Naive thymus-derived CD4-positive, alpha-beta T cell (primary cell): Measurements from ENCODE around the gene NRF1. TPM values are rescaled to one million over a fixed set of nuclear protein-coding genes. Genes with fewer than 3 reads are reported as not detected.

Experiments used
- ATAC-seq: fragments of 150-1000 bp; cut with Tn5 transposase; 2 replicates; pipeline ENCODE4 v1.10.0; 2021; ENCODE audit warnings: mild to moderate bottlenecking, moderate library complexity
- CTCF ChIA-PET: fragments of 350-600 bp; sonication (Branson Sonifier 250); formaldehyde crosslinking; loops from one replicate; lab custom pipeline; 2021; ENCODE audit warnings: antibody characterized with exemption; lab: Charles Lee
- POLR2A ChIA-PET: fragments of 350-600 bp; sonication (Branson Sonifier 250); formaldehyde crosslinking; loops from one replicate; lab custom pipeline; 2021; ENCODE audit warnings: antibody characterized with exemption, inconsistent platforms; lab: Charles Lee
- DNase-seq, 9 donors: peaks; one replicate each; pipeline versions ENCODE4 v3.0.0 to v3.0.0-alpha.2; 2020 to 2022; ENCODE audit warnings: mixed read lengths in 1 of 9
- H3K27ac ChIP-seq: one replicate; pipeline ENCODE4 v1.7.0; 2013; ENCODE audit warnings: mild to moderate bottlenecking, low read depth, low read length, moderate library complexity
- H3K27me3 ChIP-seq, 2 donors: one replicate each; pipeline ENCODE4 v1.7.0; 2013; ENCODE audit warnings: low read length in 2 of 2, mild to moderate bottlenecking in 2 of 2, moderate library complexity in 2 of 2; ENCODE audit not compliant: control insufficient read depth in 2 of 2, insufficient read depth in 2 of 2
- H3K36me3 ChIP-seq, 3 experiments: 1 replicate in 2 of 3; 2 replicates in 1 of 3; pipeline ENCODE4 v1.7.0; 2013; ENCODE audit warnings: low read length in 3 of 3, mild to moderate bottlenecking in 3 of 3, moderate library complexity in 1 of 3; ENCODE audit not compliant: insufficient read depth in 3 of 3, control insufficient read depth in 2 of 3
- H3K4me1 ChIP-seq, 2 donors: one replicate each; pipeline ENCODE4 v1.7.0; 2013; ENCODE audit warnings: low read length in 2 of 2, mild to moderate bottlenecking in 2 of 2, moderate library complexity in 1 of 2; ENCODE audit not compliant: control insufficient read depth in 2 of 2, insufficient read depth in 2 of 2
- H3K4me3 ChIP-seq: 2 replicates; pipeline ENCODE4 v1.7.0; 2013; ENCODE audit warnings: mild to moderate bottlenecking, low read length
- H3K9me3 ChIP-seq, 3 experiments: 1 replicate in 2 of 3; 2 replicates in 1 of 3; pipeline ENCODE4 v1.7.0; 2013; ENCODE audit warnings: low read length in 3 of 3; ENCODE audit not compliant: control insufficient read depth in 2 of 3
- H3K27ac Mint-ChIP-seq, 9 donors: one replicate each; pipeline ENCODE4 v1.8.0; 2020 to 2022; ENCODE audit warnings: mixed read lengths in 9 of 9, mild to moderate bottlenecking in 8 of 9, moderate library complexity in 5 of 9, inconsistent platforms in 2 of 9
- H3K27me3 Mint-ChIP-seq, 5 donors: one replicate each; pipeline ENCODE4 v1.8.0; 2021 to 2022; ENCODE audit warnings: mixed read lengths in 5 of 5, mild to moderate bottlenecking in 1 of 5
- H3K36me3 Mint-ChIP-seq, 5 donors: one replicate each; pipeline ENCODE4 v1.8.0; 2020 to 2022; ENCODE audit warnings: mixed read lengths in 5 of 5, mild to moderate bottlenecking in 3 of 5, inconsistent platforms in 1 of 5
- H3K4me1 Mint-ChIP-seq, 7 donors: one replicate each; pipeline ENCODE4 v1.8.0; 2020 to 2022; ENCODE audit warnings: mixed read lengths in 7 of 7, mild to moderate bottlenecking in 3 of 7, inconsistent platforms in 1 of 7
- H3K4me3 Mint-ChIP-seq, 10 donors: one replicate each; pipeline ENCODE4 v1.8.0; 2020 to 2022; ENCODE audit warnings: mild to moderate bottlenecking in 10 of 10, mixed read lengths in 10 of 10, moderate library complexity in 6 of 10, inconsistent platforms in 2 of 10
- H3K9me3 Mint-ChIP-seq, 11 donors: one replicate each; pipeline ENCODE4 v1.8.0; 2020 to 2022; ENCODE audit warnings: mixed read lengths in 11 of 11, mild to moderate bottlenecking in 4 of 11, inconsistent platforms in 1 of 11, moderate library complexity in 1 of 11
- intact Hi-C, 2 donors: fragments of 100-400 bp; cut with micrococcal nuclease; formaldehyde crosslinking; loops; one replicate each; pipeline ENCODE4 v1.15.1; 2023
- polyA plus RNA-seq, 2 donors: library from polyadenylated mRNA; unstranded; fragments of 300-500 nt; fragmentation: Illumina TruSeq; gene quantifications; one replicate each; pipeline ENCODE4 v1.2.3, GENCODE V29; 2021
- total RNA-seq, 6 experiments: library from RNA in 5 of 6; stranded (reverse) in 5 of 6; gene quantifications; 1 replicate in 5 of 6; 2 replicates in 1 of 6; pipeline ENCODE4 v1.2.3 and lab custom pipeline; 2021 to 2026

Gene NRF1
- total and polyA plus RNA-seq, 7 experiments from 2014 or later = 24.7 to 49.3 (median 35.3) TPM

GRCh38 chr7:129748356-129749109, 137.0 kb downstream of the NRF1 start:
- ATAC-seq = no peak
- POLR2A ChIA-PET = no interaction called here
- CTCF ChIA-PET = no interaction called here

GRCh38 chr7:129750091-129750490, 138.6 kb downstream of the NRF1 start:
- Histone ChIP-seq H3K9me3 (no peaks in the 10 kb centered on the region), H3K36me3 (peaks cover 0 to 45% (median 0%) of the 10 kb centered on the region in 3 experiments), H3K27me3 (no peaks in the 10 kb centered on the region), H3K27ac (no peak overlapping the region), H3K4me1 (no peaks in the 10 kb centered on the region), H3K4me3 (no peak overlapping the region)
- DNase-seq (no peak), ATAC-seq (no peak)
- ChIA-PET POLR2A (no interaction called here), CTCF (no interaction called here)
- Mint-ChIP-seq H3K27ac (no peak overlapping the region), H3K36me3 (peaks cover 4 to 49% (median 23%) of the 10 kb centered on the region in 5 donors), H3K4me1 (peaks cover 0 to 6% (median 2%) of the 10 kb centered on the region in 7 donors), H3K4me3 (no peak overlapping the region), H3K9me3 (no peaks in the 10 kb centered on the region), H3K27me3 (no peaks in the 10 kb centered on the region)
- intact Hi-C loops = no loop called here

More at GRCh38 chr7:129748356-129749109, 137.0 kb downstream of the NRF1 start:
- DNase-seq = no peak
- H3K27me3 Mint-ChIP-seq = no peaks in the 10 kb centered on the region
- Histone ChIP-seq H3K27ac (no peak overlapping the region), H3K9me3 (no peaks in the 10 kb centered on the region), H3K4me1 (no peaks in the 10 kb centered on the region), H3K4me3 (no peak overlapping the region), H3K36me3 (peaks cover 0 to 46% (median 0%) of the 10 kb centered on the region in 3 experiments), H3K27me3 (no peaks in the 10 kb centered on the region)
- intact Hi-C loops = no loop called here
- peaks cover 0 to 6% (median 2%) of the 10 kb centered on the region in 7 donors for H3K4me1 Mint-ChIP-seq
- H3K9me3 Mint-ChIP-seq = no peaks in the 10 kb centered on the region
- H3K36me3 Mint-ChIP-seq = peaks cover 4 to 53% (median 23%) of the 10 kb centered on the region in 5 donors
- peak overlapping the region in 1 of 9 donors; percentile 25 for H3K27ac Mint-ChIP-seq
- H3K4me3 Mint-ChIP-seq = no peak overlapping the region

- Histone ChIP-seq H3K4me1 (no peaks in the 10 kb centered on the region), H3K27me3 (no peaks in the 10 kb centered on the region), H3K27ac (no peak overlapping the region), H3K36me3 (peaks cover 0 to 45% (median 0%) of the 10 kb centered on the region in 3 experiments), H3K4me3 (no peak overlapping the region), H3K9me3 (no peaks in the 10 kb centered on the region)
- Mint-ChIP-seq H3K4me1 (peaks cover 0 to 6% (median 2%) of the 10 kb centered on the region in 7 donors), H3K27ac (peak overlapping the region in 2 of 9 donors; percentile 53 to 76), H3K36me3 (peaks cover 4 to 49% (median 23%) of the 10 kb centered on the region in 5 donors), H3K27me3 (no peaks in the 10 kb centered on the region), H3K4me3 (no peak overlapping the region), H3K9me3 (no peaks in the 10 kb centered on the region)
- POLR2A ChIA-PET = no interaction called here
- no peak for ATAC-seq
- no peak for DNase-seq
- CTCF ChIA-PET = no interaction called here
- intact Hi-C loops = no loop called here
Measured at GRCh38 chr7:129750501-129750900, 139.0 kb downstream of the NRF1 start.

GRCh38 chr7:129751916-129752315, 140.4 kb downstream of the NRF1 start:
- Histone ChIP-seq H3K4me3 (no peak overlapping the region), H3K4me1 (no peaks in the 10 kb centered on the region), H3K36me3 (peaks cover 0 to 47% (median 0%) of the 10 kb centered on the region in 3 experiments), H3K9me3 (no peaks in the 10 kb centered on the region), H3K27ac (no peak overlapping the region), H3K27me3 (no peaks in the 10 kb centered on the region)
- intact Hi-C loops = no loop called here
- H3K27ac Mint-ChIP-seq = peak overlapping the region in 4 of 9 donors; percentile 33 to 84 (median 56)
- ChIA-PET CTCF (interaction anchor here (0.7 kb wide), 1 partner anchor 20 kb away, joined by 4 read pairs; no protein-coding TSS in a partner anchor), POLR2A (no interaction called here)
- peaks cover 8 to 53% (median 20%) of the 10 kb centered on the region in 5 donors for H3K36me3 Mint-ChIP-seq
- peak overlapping the region in 1 of 10 donors; percentile 10 for H3K4me3 Mint-ChIP-seq
- H3K9me3 Mint-ChIP-seq = no peaks in the 10 kb centered on the region
- DNase-seq (no peak), ATAC-seq (no peak)
- no peaks in the 10 kb centered on the region for H3K27me3 Mint-ChIP-seq
- H3K4me1 Mint-ChIP-seq = peaks cover 0 to 6% (median 0%) of the 10 kb centered on the region in 7 donors

- Histone ChIP-seq H3K9me3 (no peaks in the 10 kb centered on the region), H3K4me1 (no peaks in the 10 kb centered on the region), H3K27ac (no peak overlapping the region), H3K36me3 (peaks cover 0 to 44% (median 0%) of the 10 kb centered on the region in 3 experiments), H3K27me3 (no peaks in the 10 kb centered on the region), H3K4me3 (no peak overlapping the region)
- Mint-ChIP-seq H3K27me3 (no peaks in the 10 kb centered on the region), H3K4me1 (peaks cover 0 to 6% (median 2%) of the 10 kb centered on the region in 7 donors), H3K9me3 (no peaks in the 10 kb centered on the region), H3K36me3 (peaks cover 6 to 54% (median 15%) of the 10 kb centered on the region in 5 donors), H3K27ac (peak overlapping the region in 1 of 9 donors; percentile 19), H3K4me3 (no peak overlapping the region)
- DNase-seq (no peak), ATAC-seq (no peak)
- ChIA-PET CTCF (no interaction called here), POLR2A (no interaction called here)
- intact Hi-C loops = no loop called here
Measured at GRCh38 chr7:129752760-129753159, 141.2 kb downstream of the NRF1 start.

GRCh38 chr7:129754406-129754805, 142.9 kb downstream of the NRF1 start:
- no peaks in the 10 kb centered on the region for H3K4me1 ChIP-seq
- no peaks in the 10 kb centered on the region for H3K27me3 Mint-ChIP-seq
- H3K27me3 ChIP-seq = no peaks in the 10 kb centered on the region
- H3K27ac Mint-ChIP-seq = no peak overlapping the region
- POLR2A ChIA-PET = no interaction called here
- H3K36me3 ChIP-seq = peaks cover 0 to 44% (median 0%) of the 10 kb centered on the region in 3 experiments
- H3K4me3 ChIP-seq = no peak overlapping the region
- DNase-seq = no peak
- ATAC-seq = no peak
- H3K9me3 Mint-ChIP-seq = no peaks in the 10 kb centered on the region
- H3K36me3 Mint-ChIP-seq = peaks cover 5 to 48% (median 9%) of the 10 kb centered on the region in 5 donors
- CTCF ChIA-PET = interaction anchor here (0.7 kb wide), 1 partner anchor 260 kb away, joined by 3 read pairs; no protein-coding TSS in a partner anchor
- H3K4me1 Mint-ChIP-seq = peaks cover 0 to 6% (median 0%) of the 10 kb centered on the region in 7 donors
- intact Hi-C loops = no loop called here
- no peaks in the 10 kb centered on the region for H3K9me3 ChIP-seq
- no peak overlapping the region for H3K27ac ChIP-seq
- no peak overlapping the region for H3K4me3 Mint-ChIP-seq
